Choroid plexus epithelial cell (primary cell): ENCODE measurements around the gene CTSE.
A peak's percentile ranks its signal among the peaks of the same experiment; 100 is the strongest.

Source experiments
- DNase-seq: peaks from one replicate; pipeline ENCODE4 v3.0.0-alpha.2; 2010; ENCODE audit warnings: low read depth
- H3K4me3 ChIP-seq: 2 replicates; pipeline ENCODE4 v1.5.1; 2011; ENCODE audit warnings: low read depth, mild to moderate bottlenecking, control low read depth, low read length, moderate library complexity
- CTCF ChIP-seq: conservative IDR thresholded peaks from 2 replicates; pipeline ENCODE4 v1.5.1; 2011; ENCODE audit warnings: low read depth, mild to moderate bottlenecking, control low read depth, inconsistent platforms, low read length, moderate library complexity

The CTSE gene

GRCh38 chr1:205967554-205968335, 56.0 kb downstream of the CTSE start:
- peak; percentile 17 for DNase-seq
- no peak for TF ChIP-seq CTCF
- no peak overlapping the region for H3K4me3 ChIP-seq

GRCh38 chr1:205965036-205965884, 58.4 kb downstream of the CTSE start:
- TF ChIP-seq CTCF = no peak
- no peak for DNase-seq
- no peak overlapping the region for H3K4me3 ChIP-seq

- no peak for TF ChIP-seq CTCF
- no peak overlapping the region for H3K4me3 ChIP-seq
- DNase-seq = peak; percentile 18
Measured at GRCh38 chr1:205963352-205964155, 60.1 kb downstream of the CTSE start.

- no peak overlapping the region for H3K4me3 ChIP-seq
- no peak for TF ChIP-seq CTCF
- no peak for DNase-seq
Measured at GRCh38 chr1:205962821-205963221, 60.9 kb downstream of the CTSE start.

- no peak for TF ChIP-seq CTCF
- H3K4me3 ChIP-seq = no peak overlapping the region
- DNase-seq = no peak
Measured at GRCh38 chr1:205961991-205962820, 61.5 kb downstream of the CTSE start.

- TF ChIP-seq CTCF = no peak
- H3K4me3 ChIP-seq = no peak overlapping the region
- DNase-seq = no peak
Measured at GRCh38 chr1:205961405-205961804, 62.3 kb downstream of the CTSE start.
